ENCODE measurements around the gene LIMCH1.
"Not testable (repeated sequence)": the region's sequence is repeated elsewhere in the genome, so short reads cannot be mapped to it uniquely, and the experiment has no call there.

LIMCH1 gene

GRCh38 chr4:41645728-41646390 is 107.9 kb downstream of the LIMCH1 start:
- DNase-seq (ENCODE audit: low read depth): no peak

GRCh38 chr4:41646862-41647261 is 108.9 kb downstream of the LIMCH1 start:
- DNase-seq (ENCODE audit: low read depth): no peak

DNA sequence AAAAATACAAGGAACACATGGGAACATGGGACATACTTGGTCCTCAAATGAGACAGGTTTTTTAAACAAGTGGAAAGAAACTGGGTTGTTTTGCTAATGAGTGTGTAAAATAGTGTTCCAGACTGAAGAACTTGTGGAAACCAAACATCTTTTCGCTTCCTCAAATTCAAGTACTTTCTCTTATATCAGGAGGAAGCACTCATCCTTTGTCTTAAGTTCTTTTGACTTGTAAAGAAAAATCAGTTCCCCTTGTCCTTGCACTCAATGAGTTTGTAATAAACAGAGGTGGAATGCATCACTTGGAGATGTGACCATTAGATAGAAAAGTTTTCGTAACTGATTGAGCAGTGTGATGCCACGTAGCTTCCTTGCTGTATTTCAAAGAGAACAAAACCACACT is 109.4 kb downstream of the LIMCH1 start:
- DNase-seq (ENCODE audit: low read depth): no peak

DNA sequence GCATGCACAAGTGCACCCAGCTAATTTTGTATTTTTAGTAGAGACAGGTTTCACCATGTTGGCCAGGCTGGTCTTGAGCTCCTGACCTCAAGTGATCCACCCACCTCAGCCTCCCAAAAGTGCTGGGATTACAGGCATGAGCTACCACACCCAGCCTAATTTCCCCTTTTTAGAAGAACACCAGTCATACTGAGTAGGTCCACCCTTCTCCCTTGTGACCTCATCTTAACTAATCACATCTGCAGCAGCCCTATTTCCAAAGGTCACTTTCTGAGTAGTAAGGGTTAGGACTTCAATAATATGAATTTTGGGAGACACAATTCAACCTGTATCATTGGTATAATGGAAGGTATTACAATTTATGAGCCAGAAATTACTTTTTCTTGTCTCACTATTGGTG is 113.2 kb downstream of the LIMCH1 start:
- DNase-seq (ENCODE audit: low read depth): not testable (repeated sequence)

DNA sequence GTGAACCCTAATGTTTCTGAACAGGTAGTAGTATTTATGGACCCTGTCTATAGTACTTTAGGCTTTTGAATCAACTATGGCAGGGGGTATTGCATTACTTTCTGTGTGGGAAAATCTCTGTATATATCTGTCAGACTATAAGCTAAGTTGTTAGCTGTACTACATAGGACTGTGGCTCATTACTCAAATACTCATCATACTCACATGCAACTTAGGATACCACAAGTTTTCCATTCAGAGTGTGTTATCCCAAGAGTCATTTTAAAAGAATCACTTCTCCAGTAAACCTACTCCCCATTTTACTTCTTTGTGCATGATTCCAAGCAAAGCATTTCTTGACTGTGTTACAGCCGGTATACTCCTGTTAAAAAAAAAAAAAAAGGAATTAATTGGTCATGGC is 115.0 kb downstream of the LIMCH1 start:
- DNase-seq (ENCODE audit: low read depth): no peak

DNA sequence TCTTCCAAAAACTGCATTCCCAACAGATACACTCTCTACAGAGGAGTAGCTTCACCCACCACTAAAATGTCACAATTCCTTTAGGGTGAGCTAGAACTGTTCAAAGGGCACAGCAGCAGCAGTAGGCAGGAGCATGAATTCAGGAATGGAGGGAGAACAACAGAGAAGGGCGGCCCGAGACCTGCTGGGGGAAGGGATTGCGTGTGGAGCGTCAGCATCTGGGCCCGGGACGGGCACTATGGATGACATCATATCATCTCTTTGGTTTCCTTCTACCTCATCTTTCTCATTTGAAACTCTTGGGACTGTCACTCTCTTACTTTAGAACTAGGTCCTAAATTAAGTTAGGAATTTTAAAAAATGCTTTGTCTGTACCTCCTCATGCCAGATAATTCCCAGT is 115.6 kb downstream of the LIMCH1 start:
- no peak for DNase-seq (ENCODE audit: low read depth)

GRCh38 chr4:41655177-41655576 is 117.2 kb downstream of the LIMCH1 start:
- DNase-seq (ENCODE audit: low read depth): no peak

GRCh38 chr4:41656106-41656505 is 118.1 kb downstream of the LIMCH1 start:
- DNase-seq (ENCODE audit: low read depth): no peak

DNA sequence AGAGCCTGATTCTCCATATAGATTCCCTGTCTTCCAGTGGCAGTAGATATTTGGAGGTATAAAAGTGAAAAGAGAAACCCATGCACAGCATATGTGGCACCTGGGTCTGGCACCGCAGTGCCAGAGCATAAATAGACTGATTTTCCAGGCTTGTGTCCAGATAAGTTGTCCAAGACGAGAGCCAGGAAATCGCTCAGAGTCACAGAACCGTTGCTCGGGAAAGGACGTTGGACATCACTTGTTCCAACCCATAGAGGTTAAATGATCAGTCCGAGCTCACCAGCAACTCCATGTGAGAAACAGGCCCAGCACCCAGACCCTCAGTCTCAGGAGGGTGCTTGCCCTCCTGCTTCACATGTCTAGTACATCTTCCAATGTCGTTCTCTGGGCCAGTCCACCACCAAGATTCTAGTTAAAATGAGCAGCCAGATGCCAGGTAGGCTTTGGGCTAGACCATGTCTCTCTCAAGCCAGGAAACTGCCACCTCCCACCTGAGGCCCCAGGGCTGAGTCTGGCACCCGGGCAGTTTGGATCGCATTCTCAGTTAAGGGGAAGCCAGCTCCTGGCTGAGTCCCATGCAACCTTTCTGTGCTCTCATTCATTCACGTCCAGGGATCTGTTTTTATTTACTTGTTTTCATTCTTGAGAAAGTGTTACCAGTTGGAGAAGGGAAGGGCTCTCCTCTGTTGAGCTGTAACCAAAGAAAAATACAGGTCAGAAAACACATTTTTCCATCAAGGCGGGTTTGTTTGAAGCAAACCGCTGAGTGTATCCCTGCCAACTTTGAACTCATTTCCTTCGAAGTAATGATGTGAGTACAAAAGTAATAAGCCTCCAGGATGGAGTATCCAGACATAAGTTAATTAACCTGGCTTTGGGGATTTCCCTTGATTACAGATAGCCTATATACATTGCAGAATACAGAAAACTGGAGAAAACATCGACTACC is 118.9 kb downstream of the LIMCH1 start:
- no peak for DNase-seq (ENCODE audit: low read depth)

GRCh38 chr4:41657561-41657960 is 119.6 kb downstream of the LIMCH1 start:
- no peak for DNase-seq (ENCODE audit: low read depth)

DNA sequence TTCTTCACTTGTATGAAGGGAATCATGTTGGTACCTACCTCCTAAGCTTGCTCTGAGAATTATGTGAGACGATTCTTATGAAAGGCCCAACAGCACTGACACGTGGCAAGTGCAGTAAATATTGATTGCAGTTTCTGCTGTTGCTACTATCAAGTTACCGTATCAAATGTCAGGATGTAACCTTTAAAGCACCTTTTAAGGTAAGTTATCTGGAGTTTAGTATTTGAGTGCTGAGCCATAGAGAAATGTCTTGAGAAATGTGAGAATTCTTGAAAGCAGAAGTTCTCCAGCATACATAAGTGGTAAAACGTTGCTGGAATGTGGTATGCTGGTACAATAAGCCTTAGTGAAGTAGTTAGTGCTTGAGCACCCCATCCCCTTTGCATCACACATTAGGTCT is 120.2 kb downstream of the LIMCH1 start:
- DNase-seq (ENCODE audit: low read depth): no peak

DNA sequence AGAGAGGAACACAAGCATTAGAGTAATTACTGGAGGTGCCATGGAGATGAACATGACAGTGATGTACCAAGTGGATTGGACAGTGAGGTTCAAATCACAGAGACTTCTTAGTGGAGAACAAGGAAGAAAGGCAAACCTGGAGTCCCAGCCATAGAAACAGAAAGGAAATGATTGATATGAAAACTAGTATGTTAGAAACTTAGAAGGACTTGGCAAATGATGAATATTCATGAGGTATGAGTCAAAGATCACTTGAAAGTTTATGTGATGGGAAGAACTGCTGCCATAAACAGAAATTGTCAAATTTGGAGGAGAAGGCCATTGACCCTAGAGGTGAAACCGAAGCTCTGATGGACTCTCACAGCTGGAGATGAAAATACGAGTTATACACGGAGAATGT is 122.4 kb downstream of the LIMCH1 start:
- DNase-seq (ENCODE audit: low read depth): no peak

DNA sequence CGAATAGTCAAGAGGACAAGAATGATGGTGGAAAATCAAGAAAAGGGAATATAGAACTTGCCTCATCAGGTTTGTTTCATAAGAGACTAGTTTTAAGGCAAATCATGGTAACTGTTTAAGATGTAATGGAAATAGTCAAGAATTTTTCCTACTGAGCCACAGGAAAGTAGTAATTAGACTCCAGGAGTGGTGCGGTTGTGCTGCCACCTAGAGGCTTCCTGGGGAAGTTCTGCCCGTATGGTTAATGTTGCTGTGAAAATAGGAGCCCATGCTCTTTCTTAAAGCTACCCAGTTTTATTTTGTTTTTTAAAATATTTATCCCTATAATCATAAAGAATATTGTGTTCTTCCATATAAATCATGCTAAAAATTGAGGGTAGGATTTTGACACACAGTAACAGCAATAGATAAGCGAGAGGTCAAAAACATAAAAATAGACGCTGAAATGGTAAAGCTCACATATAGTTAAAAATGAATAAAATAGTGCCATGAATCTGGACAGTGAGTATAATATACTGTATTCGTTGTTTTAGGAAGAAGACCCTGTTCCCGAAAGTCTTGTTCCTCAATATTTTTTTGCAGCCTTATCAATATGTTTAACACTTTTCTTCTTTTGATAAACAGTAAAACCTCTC is 123.6 kb downstream of the LIMCH1 start:
- no peak for DNase-seq (ENCODE audit: low read depth)

GRCh38 chr4:41665636-41666207 is 127.8 kb downstream of the LIMCH1 start:
- DNase-seq (ENCODE audit: low read depth): no peak

DNA sequence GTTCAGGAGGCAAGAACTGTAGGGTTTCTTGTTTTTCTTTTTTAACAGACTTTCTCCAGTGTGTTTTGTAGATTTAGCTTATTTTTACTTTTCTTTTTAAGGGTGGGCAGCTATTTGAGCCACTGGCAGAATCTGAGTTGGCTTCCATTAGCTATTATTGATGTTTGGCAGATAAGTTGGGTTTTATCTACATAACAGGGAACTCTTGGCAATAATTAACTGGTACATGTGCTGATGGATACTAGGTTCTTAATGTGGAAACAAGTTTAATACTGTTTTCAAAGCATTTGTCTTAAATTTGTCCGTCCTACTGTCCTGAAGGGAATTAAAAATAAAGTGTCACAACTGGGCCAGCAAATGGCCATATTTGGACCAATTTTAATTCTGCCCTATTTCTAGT is 130.1 kb downstream of the LIMCH1 start:
- no peak for DNase-seq (ENCODE audit: low read depth)

GRCh38 chr4:41670530-41670929 is 132.6 kb downstream of the LIMCH1 start:
- DNase-seq (ENCODE audit: low read depth): no peak

DNA sequence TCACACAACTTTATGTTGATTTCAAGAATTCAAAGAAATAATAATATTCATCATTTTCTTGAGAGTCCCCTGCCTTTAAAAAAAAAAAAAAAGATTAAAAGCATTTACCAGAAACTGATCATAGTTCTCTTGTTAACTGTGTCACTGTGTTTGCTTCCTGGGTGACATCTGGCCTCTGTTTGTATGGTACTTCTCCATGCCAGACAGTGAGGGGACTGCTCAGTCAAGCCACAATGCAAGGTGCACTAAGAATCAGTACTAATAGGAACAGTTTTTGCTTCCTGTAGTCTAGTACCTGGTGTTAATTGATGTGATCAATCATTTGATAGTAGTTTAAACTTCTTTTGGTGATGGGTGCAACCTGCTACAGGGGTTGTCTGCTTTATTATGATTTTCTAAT is 133.0 kb downstream of the LIMCH1 start:
- no peak for DNase-seq (ENCODE audit: low read depth)

- no peak for DNase-seq (ENCODE audit: low read depth)
Observed at GRCh38 chr4:41678086-41678816, 140.3 kb downstream of the LIMCH1 start.

DNA sequence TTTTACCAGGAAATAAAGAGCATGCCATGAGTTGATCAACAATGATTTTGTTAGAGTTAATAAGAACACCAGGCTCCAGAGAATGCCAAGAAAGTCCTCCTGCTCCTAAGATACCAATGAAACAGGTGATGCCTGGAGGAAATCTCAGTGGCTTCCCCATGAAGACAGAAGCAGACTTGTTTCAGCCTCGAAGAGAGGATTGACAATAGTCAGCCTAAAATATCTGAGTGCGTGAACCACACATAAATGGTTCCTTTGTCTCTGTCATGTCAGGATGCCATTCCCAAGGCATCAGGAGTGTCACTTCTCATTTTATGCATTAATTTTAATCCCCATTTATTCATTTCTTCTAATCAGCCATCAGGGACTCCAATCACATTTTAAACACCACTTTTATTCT is 141.0 kb downstream of the LIMCH1 start:
- no peak for DNase-seq (ENCODE audit: low read depth)

DNA sequence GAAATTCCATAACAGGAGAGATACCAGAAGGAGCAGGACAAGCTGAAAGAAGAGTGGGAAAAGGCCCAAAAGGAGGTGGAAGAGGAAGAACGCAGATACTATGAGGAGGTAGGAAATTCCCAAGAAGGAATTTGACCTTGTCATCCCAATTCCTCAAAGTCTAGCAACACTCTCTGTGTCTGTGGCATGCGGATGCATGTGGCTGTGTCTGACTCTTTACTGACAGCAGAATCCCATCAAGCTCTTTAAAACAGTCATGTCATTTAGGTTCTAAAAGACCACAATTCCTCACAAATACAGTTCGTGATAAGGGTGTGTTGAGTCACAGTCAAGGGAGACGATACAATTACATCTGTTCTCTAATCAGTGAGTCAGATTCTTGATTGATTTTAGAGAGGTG is 142.0 kb downstream of the LIMCH1 start:
- DNase-seq (ENCODE audit: low read depth): no peak

DNA sequence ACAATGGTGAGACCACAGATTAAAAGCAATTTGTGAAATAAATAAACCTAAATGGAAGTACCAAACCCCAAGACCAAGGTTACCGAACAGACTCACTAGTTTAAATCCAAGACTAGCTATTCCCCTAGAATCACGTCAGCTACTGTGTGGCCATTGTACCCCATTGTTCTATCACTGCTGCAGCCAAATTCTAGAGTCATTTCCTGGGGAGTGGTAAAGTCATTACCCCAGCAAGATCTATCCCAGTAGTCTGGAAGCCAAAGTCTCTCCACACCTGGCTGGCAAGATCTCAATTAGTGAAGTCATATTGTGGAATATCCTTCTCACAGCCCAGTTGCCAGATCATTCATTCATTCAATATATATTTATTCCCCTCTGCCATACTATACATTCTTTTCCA is 143.1 kb downstream of the LIMCH1 start:
- DNase-seq (ENCODE audit: low read depth): no peak

DNA sequence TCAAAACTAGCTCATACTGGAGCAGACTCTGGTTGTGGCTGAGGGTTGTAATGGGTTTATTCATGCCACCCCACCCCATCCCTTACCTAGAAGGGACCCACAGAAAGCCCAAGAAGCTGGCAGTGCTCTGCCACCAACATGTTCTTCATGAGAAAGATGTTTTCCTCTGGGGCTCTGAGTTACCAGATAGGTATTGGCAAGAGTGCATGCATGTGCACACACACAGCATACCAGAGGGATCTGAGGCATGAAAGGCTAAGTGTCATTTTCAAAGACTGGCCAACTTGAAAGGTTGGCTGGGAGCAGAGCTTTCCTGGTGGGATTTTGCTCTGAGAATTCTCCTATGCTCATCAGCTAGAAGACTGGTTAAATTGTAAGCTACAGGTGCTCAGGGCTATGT is 145.4 kb downstream of the LIMCH1 start:
- DNase-seq (ENCODE audit: low read depth): no peak

Data from activated gamma-delta T cell treated with anti-CD3 and anti-CD28 coated beads, Interleukin-2, amount 50 U/mL, for 16 hours (primary cell).